ENCODE measurements around the gene IGFBP5. TPM values are rescaled to one million over a fixed set of nuclear protein-coding genes. Genes with fewer than 3 reads are reported as not detected.

Gene IGFBP5
- total RNA-seq, 2 experiments from 2014 or later = not detected

DNA sequence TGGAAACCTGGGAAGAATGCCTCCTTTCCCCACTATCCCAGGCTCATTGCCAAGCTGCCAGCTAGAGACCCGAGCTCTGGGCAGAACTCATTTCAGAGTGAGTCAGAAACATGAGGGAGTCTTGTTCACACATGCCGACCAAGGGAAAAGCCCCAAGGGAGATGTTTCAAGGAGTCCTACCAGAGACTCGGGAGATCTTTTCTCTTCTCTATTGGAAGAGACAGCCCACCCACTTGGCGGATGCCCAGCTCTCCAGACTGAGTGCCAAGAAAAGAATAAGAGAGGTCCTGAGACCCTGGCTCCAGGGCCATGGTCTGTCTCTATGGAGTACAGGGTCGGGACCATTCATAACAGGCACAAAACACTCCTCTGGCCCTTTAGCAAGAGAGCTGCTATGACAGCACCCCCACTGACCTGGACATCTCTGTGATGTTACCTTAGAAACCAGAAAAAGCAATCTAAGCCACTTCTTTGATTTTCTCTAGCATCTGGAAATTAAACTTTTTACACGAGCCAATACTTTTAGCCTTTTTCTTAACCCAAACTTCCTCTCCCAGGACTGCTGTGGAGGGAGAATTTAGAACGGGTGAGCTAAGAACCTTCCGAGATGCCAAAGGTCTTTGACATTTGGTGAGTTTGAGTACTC is 18.5 kb upstream of the IGFBP5 start:
- peaks cover 4% of the 10 kb centered on the region for H3K27me3 Mint-ChIP-seq
- H3K36me3 Mint-ChIP-seq (ENCODE audit: low read depth) = no peaks in the 10 kb centered on the region
- CTCF ChIA-PET = no interaction called here
- no peak for ATAC-seq
- intact Hi-C loops (cut with DNase I, micrococcal nuclease) = no loop called here
- no peak overlapping the region for H3K4me3 Mint-ChIP-seq
- no peaks in the 10 kb centered on the region for H3K9me3 Mint-ChIP-seq (ENCODE audit: low read depth)
- H3K27ac Mint-ChIP-seq = no peak overlapping the region
- POLR2A ChIA-PET = no interaction called here
- no peak for DNase-seq
- H3K4me1 Mint-ChIP-seq = no peaks in the 10 kb centered on the region

DNA sequence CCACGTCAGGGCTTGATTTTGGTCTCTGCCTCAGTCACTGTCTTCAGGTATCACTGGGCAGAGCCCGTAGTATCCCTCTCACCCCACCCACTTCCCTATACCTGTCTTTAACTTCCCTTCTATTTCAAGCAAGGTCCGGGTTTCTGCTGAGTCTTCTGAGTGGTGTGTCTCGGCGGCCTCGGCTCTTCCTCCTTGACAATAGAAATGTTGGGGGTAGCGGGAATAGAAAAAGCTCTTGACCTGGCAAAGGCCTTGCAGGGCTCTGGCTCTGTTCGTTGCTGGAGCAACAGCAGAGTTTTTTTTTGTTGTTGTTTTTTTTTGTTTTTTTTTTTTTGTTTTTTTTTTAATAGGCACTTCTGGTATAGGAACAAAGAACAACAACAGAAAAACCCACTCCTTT is 16.0 kb upstream of the IGFBP5 start:
- Mint-ChIP-seq H3K36me3 (ENCODE audit: low read depth) (no peaks in the 10 kb centered on the region), H3K4me3 (no peak overlapping the region), H3K27ac (no peak overlapping the region), H3K4me1 (no peaks in the 10 kb centered on the region), H3K9me3 (ENCODE audit: low read depth) (no peaks in the 10 kb centered on the region), H3K27me3 (no peaks in the 10 kb centered on the region)
- DNase-seq = no peak
- CTCF ChIA-PET = interaction anchor here (0.6 kb wide), 1 partner anchor 18 kb away, joined by 4 read pairs; no protein-coding TSS in a partner anchor
- ATAC-seq = no peak
- POLR2A ChIA-PET = no interaction called here
- intact Hi-C loops (cut with DNase I, micrococcal nuclease) = no loop called here

DNA sequence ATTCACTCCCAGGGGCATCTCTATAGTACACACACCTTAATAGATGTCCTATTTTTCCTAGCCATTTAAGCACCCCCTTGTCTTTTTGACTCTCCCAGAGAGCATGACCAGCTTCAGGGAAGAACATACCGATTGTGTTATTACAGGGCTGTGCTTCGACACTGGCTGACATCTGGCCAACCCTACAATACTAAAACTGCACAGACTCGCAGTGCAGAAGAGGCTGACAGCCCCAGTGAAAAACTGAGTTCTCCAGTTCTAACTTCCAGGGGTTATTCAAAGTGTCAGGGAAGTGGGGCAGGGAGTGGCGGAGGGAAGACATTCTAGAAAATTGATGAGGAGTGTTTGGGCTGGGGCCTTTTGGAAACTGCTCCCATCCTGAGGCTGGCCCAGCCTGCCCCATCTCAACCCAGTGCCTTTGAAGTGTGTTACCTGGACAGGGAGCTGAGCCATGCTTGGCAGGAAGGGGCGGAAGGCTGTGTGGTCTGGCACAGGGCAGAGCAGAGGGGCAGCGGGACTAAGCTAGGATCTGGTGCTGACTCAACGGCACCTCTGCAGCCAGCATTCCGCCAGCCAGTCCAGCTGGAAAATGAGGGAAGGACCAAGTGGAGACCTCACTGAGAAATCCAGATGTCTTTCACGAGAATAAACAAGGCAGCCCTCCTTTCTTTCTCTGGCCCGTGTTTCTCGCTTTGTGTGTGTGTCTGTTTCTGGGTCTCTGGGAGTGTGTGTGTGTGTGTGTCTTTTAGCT is 15.4 kb upstream of the IGFBP5 start:
- POLR2A ChIA-PET = no interaction called here
- ATAC-seq (no peak), DNase-seq (no peak)
- Mint-ChIP-seq H3K36me3 (ENCODE audit: low read depth) (no peaks in the 10 kb centered on the region), H3K27ac (no peak overlapping the region), H3K27me3 (no peaks in the 10 kb centered on the region), H3K9me3 (ENCODE audit: low read depth) (no peaks in the 10 kb centered on the region), H3K4me3 (no peak overlapping the region), H3K4me1 (no peaks in the 10 kb centered on the region)
- intact Hi-C loops (cut with DNase I, micrococcal nuclease) = no loop called here
- CTCF ChIA-PET = no interaction called here

DNA sequence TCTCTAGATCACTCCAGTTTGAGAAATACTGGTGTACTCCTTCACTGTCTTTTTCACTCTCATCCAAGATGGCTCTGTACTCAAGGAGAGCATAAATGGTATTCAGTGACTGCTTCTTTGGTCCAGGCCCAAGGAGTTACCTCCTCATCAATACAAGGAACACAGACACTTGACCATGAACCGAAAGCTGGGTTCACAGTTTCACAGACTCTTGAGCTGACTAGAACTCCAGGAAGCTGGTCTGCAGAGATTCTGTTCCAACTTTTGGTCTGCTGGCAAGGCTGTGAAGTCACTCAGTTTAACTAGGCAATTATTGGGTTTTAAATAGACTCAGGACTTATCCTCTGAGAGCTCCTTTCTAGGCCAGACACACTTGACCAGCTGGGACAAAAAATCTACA is 7.4 kb upstream of the IGFBP5 start:
- CTCF ChIA-PET = interaction anchor here (1.3 kb wide), 3 partner anchors 9 to 1010 kb away, joined by 3 to 4 read pairs (median 3); no protein-coding TSS in a partner anchor
- intact Hi-C loops (cut with DNase I, micrococcal nuclease) = no loop called here
- H3K4me3 Mint-ChIP-seq = no peak overlapping the region
- H3K27ac Mint-ChIP-seq = no peak overlapping the region
- peaks cover 10% of the 10 kb centered on the region for H3K27me3 Mint-ChIP-seq
- POLR2A ChIA-PET = no interaction called here
- no peak for DNase-seq
- no peak for ATAC-seq
- no peaks in the 10 kb centered on the region for H3K9me3 Mint-ChIP-seq (ENCODE audit: low read depth)
- no peaks in the 10 kb centered on the region for H3K4me1 Mint-ChIP-seq
- H3K36me3 Mint-ChIP-seq (ENCODE audit: low read depth) = no peaks in the 10 kb centered on the region

DNA sequence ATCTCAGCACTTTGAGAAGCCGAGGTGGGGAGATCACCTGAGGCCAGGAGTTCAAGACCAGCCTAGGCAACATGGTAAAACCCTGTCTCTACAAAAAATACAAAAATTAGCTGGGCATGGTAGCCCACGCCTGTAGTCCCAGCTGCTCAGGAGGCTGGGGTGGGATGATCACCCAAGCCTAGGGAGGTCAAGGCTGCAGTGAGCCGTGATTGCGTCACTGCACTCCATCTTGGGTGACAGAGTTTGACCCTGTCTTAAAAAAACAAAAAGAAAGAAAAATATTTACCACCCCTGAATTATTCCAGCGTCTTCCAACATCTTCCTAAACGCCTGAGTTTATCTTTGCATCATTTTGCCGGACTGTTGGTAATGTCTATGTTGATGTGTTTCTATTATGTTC is 6.2 kb upstream of the IGFBP5 start:
- H3K27me3 Mint-ChIP-seq = peaks cover 19% of the 10 kb centered on the region
- no peak overlapping the region for H3K4me3 Mint-ChIP-seq
- no peaks in the 10 kb centered on the region for H3K9me3 Mint-ChIP-seq (ENCODE audit: low read depth)
- no peak for DNase-seq
- POLR2A ChIA-PET = interaction anchor here (0.6 kb wide), 1 partner anchor 71 kb away, joined by 7 read pairs; no protein-coding TSS in a partner anchor
- ATAC-seq = no peak
- H3K4me1 Mint-ChIP-seq = no peaks in the 10 kb centered on the region
- intact Hi-C loops (cut with DNase I, micrococcal nuclease) = no loop called here
- CTCF ChIA-PET = no interaction called here
- no peaks in the 10 kb centered on the region for H3K36me3 Mint-ChIP-seq (ENCODE audit: low read depth)
- H3K27ac Mint-ChIP-seq = no peak overlapping the region

DNA sequence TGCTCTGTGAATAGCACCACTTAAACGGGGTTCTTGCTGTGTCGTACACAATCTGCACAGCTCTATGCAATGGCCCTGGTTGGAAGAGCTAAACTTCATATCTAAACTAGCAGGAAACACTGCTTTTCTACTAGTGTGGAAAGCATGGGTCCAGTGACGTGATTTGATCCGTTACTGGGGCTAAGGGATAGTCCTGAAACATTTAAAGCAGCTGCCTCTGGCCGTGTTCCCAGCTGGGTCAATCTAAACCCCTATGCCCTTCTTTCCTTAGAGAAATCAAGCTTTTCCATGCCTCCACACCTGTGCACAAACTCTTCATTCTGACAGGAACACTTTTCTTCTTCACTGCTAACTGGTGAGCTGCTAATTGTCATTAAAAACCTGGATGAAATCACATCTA is 5.4 kb upstream of the IGFBP5 start:
- no peak overlapping the region for H3K27ac Mint-ChIP-seq
- H3K4me3 Mint-ChIP-seq = no peak overlapping the region
- DNase-seq (no peak), ATAC-seq (no peak)
- no peaks in the 10 kb centered on the region for H3K36me3 Mint-ChIP-seq (ENCODE audit: low read depth)
- peaks cover 26% of the 10 kb centered on the region for H3K27me3 Mint-ChIP-seq
- H3K9me3 Mint-ChIP-seq (ENCODE audit: low read depth) = no peaks in the 10 kb centered on the region
- POLR2A ChIA-PET = no interaction called here
- intact Hi-C loops (cut with DNase I, micrococcal nuclease) = no loop called here
- H3K4me1 Mint-ChIP-seq = no peaks in the 10 kb centered on the region
- CTCF ChIA-PET = interaction anchor here (0.5 to 0.9 kb wide), 3 partner anchors 26 to 996 kb away, joined by 3 to 4 read pairs (median 3); no protein-coding TSS in a partner anchor

DNA sequence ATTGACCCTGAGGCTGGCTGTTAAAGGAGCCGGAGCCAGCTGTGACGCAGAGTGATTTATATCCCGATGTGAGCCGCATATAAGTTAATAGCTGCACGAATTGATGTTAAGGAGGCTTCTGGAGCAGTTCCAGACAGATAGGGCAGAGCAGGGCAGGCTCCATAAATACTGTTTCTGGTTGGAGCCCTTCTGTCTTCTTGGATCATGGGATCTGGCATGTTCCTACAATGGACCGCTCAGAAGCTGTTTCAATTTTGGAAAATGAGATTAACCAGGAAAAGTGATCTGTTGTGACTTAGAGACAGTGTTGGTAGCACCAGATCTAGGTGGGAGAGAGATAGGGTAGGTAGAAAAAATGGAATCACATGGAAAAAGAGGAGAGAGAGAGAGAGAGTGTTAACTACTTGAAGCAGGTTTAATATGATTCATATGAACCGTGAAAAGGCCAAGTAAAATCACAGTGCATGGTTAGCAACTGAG is 4.8 kb upstream of the IGFBP5 start:
- Mint-ChIP-seq H3K36me3 (ENCODE audit: low read depth) (no peaks in the 10 kb centered on the region), H3K27ac (no peak overlapping the region), H3K27me3 (peaks cover 29% of the 10 kb centered on the region), H3K9me3 (ENCODE audit: low read depth) (no peaks in the 10 kb centered on the region), H3K4me3 (no peak overlapping the region), H3K4me1 (no peaks in the 10 kb centered on the region)
- CTCF ChIA-PET = interaction anchor here (0.5 to 0.9 kb wide), 3 partner anchors 27 to 997 kb away, joined by 3 to 4 read pairs (median 3); no protein-coding TSS in a partner anchor
- POLR2A ChIA-PET = no interaction called here
- no peak for DNase-seq
- intact Hi-C loops (cut with DNase I, micrococcal nuclease) = no loop called here
- ATAC-seq = no peak

DNA sequence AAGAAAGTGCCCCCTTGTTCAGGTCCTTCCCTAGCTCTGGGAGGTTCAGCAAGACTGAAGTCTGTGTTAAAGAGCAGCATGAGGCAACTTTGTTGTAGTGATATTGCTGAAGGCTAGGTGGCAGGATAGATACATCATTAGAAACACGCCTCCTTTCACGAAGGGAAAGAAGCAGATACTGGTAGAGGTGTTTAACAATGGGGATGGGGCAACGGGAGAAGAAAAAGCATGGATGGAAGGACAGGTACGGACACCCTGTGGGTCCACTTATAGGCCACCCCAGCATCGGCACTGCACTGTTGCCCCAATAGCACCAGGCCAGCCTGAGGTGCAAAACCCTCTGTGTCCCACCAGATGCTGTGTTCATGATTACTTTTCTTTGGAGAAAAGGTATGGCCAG is 3.5 kb upstream of the IGFBP5 start:
- intact Hi-C loops (cut with DNase I, micrococcal nuclease) = loop anchor here (1.0 to 10.0 kb wide), 7 partner anchors 176 to 1014 kb away; no protein-coding TSS in a partner anchor
- Mint-ChIP-seq H3K27me3 (peaks cover 39% of the 10 kb centered on the region), H3K36me3 (ENCODE audit: low read depth) (no peaks in the 10 kb centered on the region), H3K4me3 (no peak overlapping the region), H3K4me1 (peaks cover 8% of the 10 kb centered on the region), H3K9me3 (ENCODE audit: low read depth) (no peaks in the 10 kb centered on the region), H3K27ac (no peak overlapping the region)
- ChIA-PET CTCF (interaction anchor here (0.6 to 1.7 kb wide), 7 partner anchors 17 to 1481 kb away, joined by 3 to 10 read pairs (median 3); no protein-coding TSS in a partner anchor), POLR2A (no interaction called here)
- ATAC-seq (peak; percentile 71), DNase-seq (no peak)

DNA sequence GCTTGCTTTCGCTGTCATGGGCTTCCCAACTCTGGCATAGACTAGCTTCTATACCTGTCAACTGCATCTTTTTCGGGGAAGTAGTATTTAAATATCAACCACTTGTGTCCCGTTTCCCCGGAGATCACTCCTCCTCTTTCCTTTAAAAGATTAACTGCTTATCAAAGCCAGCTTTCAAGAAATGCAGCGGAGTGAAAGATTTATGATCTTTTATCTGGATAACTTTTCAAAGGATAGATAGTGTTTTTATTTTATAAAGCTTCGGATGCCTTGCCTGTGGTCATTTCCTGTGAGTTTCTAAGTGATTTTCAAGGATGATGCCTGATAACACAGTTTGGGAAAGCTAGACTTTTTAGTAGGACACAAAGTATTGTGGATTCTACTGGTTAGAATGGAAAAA is 2.9 kb upstream of the IGFBP5 start:
- H3K36me3 Mint-ChIP-seq (ENCODE audit: low read depth) = no peaks in the 10 kb centered on the region
- CTCF ChIA-PET = interaction anchor here (0.7 to 1.7 kb wide), 6 partner anchors 16 to 1017 kb away, joined by 3 to 10 read pairs (median 3); no protein-coding TSS in a partner anchor
- H3K27me3 Mint-ChIP-seq = peaks cover 42% of the 10 kb centered on the region
- peaks cover 14% of the 10 kb centered on the region for H3K4me1 Mint-ChIP-seq
- no peak for ATAC-seq
- DNase-seq = no peak
- POLR2A ChIA-PET = interaction anchor here (0.6 kb wide), 1 partner anchor 405 kb away, joined by 3 read pairs; no protein-coding TSS in a partner anchor
- no peak overlapping the region for H3K4me3 Mint-ChIP-seq
- no peak overlapping the region for H3K27ac Mint-ChIP-seq
- intact Hi-C loops (cut with DNase I, micrococcal nuclease) = loop anchor here (1.0 to 10.0 kb wide), 7 partner anchors 177 to 1015 kb away; no protein-coding TSS in a partner anchor
- no peaks in the 10 kb centered on the region for H3K9me3 Mint-ChIP-seq (ENCODE audit: low read depth)

DNA sequence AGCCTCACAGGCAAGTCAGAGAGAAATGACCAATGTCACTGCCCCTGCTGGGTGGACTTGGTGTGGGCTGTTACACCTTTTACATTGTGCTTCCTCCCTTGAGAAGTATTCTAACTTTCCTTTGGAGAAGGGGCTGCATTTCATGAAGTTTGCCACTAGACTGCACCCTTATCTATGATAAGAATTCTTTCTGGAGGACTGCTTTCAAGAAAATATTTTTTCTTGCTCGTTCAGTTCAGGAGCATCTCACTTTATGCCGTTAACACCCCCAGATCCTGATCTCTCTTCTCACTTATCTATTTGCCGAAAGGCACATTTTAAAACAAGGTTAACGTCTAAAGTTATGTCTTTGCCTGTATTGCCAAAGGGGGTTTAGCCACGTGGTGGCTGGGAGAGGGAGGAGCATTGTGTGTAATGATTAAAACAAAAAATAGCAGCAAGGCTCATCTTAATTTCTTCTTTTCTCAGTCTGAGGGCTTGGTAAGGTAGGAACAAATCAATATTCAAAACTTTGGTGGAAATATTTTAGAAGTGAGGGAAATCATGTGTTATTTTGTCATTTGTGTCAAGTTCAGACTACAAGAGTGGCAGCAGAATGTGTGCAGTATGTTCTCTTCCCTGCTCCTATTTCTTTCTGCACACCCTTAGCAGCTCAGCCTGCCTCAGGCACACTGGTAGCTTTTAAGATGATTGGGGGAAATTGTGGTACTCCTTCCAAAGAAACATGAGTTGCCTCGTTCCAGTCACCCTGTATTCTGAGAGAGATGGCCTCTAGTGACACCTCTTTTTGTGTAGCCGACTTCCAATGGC is 1.6 kb upstream of the IGFBP5 start:
- POLR2A ChIA-PET = no interaction called here
- Mint-ChIP-seq H3K4me3 (no peak overlapping the region), H3K27ac (no peak overlapping the region), H3K27me3 (peaks cover 46% of the 10 kb centered on the region), H3K4me1 (peaks cover 24% of the 10 kb centered on the region), H3K9me3 (ENCODE audit: low read depth) (no peaks in the 10 kb centered on the region), H3K36me3 (ENCODE audit: low read depth) (no peaks in the 10 kb centered on the region)
- no peak for DNase-seq
- ATAC-seq = no peak
- intact Hi-C loops (cut with DNase I, micrococcal nuclease) = loop anchor here (5.0 to 10.0 kb wide), 4 partner anchors 178 to 1015 kb away; no protein-coding TSS in a partner anchor
- CTCF ChIA-PET = interaction anchor here (1.2 to 1.8 kb wide), 3 partner anchors 8 to 814 kb away, joined by 4 to 10 read pairs (median 6); no protein-coding TSS in a partner anchor

DNA sequence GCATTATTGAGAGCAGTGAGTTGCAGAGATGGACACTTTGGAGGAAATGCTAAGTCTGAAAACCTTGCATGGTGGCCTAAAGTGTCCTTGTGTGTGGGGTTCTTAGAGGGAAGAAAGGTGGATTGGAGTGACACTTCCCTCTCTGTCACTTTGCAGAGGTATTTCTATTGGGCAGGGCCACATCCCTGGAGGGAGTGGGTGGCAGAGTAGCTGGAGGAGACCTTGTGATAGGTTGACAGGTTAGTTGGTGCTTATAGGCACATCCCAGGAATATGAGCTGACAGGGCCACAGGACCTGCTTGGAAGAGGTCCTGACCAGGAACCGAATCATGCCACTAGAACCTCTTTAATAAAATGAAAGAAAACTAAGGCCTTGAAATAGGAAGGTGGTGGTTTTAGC is 972 bp upstream of the IGFBP5 start:
- intact Hi-C loops (cut with DNase I, micrococcal nuclease) = loop anchor here (5.0 to 10.0 kb wide), 4 partner anchors 178 to 1016 kb away; no protein-coding TSS in a partner anchor
- H3K36me3 Mint-ChIP-seq (ENCODE audit: low read depth) = no peaks in the 10 kb centered on the region
- peaks cover 28% of the 10 kb centered on the region for H3K4me1 Mint-ChIP-seq
- ChIA-PET POLR2A (no interaction called here), CTCF (interaction anchor here (0.6 to 1.8 kb wide), 2 partner anchors 12 to 14 kb away, joined by 3 to 6 read pairs; no protein-coding TSS in a partner anchor)
- H3K9me3 Mint-ChIP-seq (ENCODE audit: low read depth) = no peaks in the 10 kb centered on the region
- H3K27me3 Mint-ChIP-seq = peaks cover 45% of the 10 kb centered on the region
- H3K27ac Mint-ChIP-seq = no peak overlapping the region
- DNase-seq = no peak
- no peak for ATAC-seq
- no peak overlapping the region for H3K4me3 Mint-ChIP-seq
